ENCODE results near the gene CRY2. TPM values are rescaled to one million over a fixed set of nuclear protein-coding genes. Genes with fewer than 3 reads are reported as not detected.

CRY2 gene
- total RNA-seq, 1 donor from 2014 or later: 68.3 TPM

DNA sequence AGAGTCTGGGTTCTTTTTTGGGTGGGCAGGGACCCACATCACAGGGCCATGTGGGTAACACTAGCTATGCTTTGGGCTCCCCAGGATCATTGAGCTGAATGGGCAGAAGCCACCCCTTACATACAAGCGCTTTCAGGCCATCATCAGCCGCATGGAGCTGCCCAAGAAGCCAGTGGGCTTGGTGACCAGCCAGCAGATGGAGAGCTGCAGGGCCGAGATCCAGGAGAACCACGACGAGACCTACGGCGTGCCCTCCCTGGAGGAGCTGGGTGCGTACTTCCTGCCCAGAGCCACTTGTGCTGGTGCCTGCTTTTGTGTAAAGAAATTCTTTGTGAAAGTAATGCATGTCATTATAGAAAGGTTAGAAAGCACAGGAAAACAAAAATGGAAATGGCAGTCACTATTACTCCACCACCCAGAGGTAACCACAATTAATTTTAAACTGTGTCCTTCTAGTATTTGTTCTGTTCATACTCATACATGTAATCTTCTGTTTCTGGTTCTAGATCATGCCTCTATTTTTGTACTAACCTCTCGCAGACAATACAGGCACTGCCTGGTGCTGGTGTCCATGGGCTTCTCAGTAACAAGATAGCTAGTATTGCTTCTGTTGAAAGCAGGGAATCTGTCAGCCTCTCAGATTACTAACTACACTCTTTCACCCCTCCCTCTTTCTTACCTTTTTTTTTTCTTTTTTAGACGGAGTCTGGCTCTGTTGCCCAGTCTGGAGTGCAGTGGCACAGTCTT is 13.7 kb downstream of the CRY2 start:
- ATAC-seq (ENCODE audit: poor library complexity): no peak
- intact Hi-C loops (cut with DNase I): no loop called here
- no peak for DNase-seq

DNA sequence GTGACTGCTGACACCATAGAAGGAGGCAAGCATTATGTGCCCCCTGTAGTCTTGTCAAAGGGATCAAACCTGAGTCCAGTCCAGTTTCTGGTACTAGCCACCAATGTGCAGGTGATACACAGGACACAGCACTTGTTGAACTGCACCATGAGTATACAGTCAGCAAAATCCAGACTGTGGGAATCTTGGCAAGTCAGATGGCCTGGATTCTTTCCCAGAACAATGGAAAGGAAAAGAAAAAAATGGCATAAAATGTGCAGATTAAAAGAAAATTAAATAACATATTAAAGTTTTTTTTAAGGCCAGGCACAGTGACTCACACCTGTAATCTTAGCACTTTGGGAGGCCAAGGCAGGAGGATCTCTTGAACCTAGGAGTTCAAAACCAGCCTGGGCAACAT is 16.8 kb downstream of the CRY2 start:
- intact Hi-C loops (cut with DNase I): no loop called here
- no peak for DNase-seq
- no peak for ATAC-seq (ENCODE audit: poor library complexity)

DNA sequence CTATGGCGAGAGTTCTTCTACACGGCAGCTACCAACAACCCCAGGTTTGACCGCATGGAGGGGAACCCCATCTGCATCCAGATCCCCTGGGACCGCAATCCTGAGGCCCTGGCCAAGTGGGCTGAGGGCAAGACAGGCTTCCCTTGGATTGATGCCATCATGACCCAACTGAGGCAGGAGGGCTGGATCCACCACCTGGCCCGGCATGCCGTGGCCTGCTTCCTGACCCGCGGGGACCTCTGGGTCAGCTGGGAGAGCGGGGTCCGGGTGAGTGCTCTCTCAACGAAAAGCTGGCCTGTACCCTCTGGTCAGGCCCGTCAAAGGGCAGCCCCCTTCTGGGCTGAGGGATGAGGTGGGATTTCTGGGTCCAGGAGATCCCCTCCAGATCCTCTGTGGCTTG is 22.3 kb downstream of the CRY2 start:
- no peak for DNase-seq
- intact Hi-C loops (cut with DNase I): no loop called here
- ATAC-seq (ENCODE audit: poor library complexity): no peak

DNA sequence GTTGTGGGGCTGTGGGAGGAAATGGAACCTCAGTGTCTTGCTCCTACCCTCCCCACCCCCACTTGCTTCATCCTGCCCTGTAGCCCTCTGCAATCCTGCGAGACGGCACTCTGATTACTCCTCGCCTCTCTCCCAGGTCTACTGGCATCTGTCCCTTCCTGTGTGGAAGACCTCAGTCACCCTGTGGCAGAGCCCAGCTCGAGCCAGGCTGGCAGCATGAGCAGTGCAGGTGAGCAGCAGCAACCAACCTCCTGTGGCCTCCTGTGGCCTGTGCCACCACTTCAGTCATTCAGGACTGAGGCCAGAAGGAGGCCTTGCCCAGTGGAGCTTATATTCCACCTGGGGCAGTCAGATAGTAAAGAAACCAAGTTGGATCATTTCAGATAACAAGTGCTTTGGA is 23.4 kb downstream of the CRY2 start:
- ATAC-seq (ENCODE audit: poor library complexity) (no peak), DNase-seq (no peak)
- intact Hi-C loops (cut with DNase I): no loop called here

DNA sequence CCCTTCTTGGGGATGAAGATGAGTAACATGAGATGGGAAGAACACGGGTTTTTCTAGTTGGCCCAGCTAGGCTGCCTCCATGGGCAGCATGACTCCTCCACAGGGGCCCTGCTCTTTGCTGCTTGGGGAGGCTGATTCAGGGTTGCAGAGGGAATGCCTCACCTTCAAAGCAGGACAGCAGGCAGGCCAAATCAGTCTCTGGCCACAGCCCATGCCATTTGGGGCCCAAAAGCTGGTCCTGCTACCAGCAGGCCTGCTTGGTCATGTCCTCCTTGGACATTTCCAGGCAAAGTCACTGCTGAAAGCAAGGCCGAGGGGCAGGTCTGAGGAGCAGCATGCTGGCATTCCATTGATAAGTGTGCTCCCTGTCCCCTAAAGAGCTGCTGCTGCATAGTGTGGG is 24.4 kb downstream of the CRY2 start:
- ATAC-seq (ENCODE audit: poor library complexity) (no peak), DNase-seq (no peak)
- intact Hi-C loops (cut with DNase I): no loop called here

DNA sequence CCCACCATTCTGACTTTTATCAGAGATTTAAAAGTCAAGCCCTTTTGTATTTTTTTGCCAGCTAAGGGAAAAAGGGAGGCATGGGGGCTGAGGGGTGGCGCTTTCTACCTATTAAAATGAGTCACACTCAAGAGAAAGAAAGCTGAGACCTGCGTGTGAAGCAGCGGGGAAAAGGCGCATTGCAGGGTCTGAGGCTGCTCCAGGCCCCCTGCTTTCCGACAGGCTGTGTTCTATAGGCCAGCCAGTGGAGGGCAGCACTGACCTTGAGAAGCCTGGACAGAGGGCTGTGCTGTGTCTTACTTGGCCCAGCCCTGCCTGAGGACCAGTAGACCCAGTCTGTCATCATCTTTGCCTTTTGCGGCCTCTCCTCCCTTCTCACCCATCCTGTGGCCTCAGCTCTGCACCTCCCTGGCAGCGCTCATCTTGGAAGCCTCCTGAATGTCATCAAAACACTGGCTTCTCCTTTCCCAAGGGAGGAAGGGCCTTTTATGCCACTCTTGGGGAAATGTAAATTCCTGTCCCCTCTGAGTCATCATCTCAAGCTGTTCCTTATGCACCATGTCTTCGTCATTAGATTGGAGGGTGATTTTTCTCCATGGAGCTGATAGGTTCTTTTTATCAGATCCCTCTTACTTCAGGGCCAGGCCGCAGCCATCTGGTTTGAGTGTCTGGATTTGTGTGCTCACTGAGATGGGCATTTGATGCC is 25.5 kb downstream of the CRY2 start:
- intact Hi-C loops (cut with DNase I): no loop called here
- ATAC-seq (ENCODE audit: poor library complexity) (peak; percentile 68), DNase-seq (no peak)

DNA sequence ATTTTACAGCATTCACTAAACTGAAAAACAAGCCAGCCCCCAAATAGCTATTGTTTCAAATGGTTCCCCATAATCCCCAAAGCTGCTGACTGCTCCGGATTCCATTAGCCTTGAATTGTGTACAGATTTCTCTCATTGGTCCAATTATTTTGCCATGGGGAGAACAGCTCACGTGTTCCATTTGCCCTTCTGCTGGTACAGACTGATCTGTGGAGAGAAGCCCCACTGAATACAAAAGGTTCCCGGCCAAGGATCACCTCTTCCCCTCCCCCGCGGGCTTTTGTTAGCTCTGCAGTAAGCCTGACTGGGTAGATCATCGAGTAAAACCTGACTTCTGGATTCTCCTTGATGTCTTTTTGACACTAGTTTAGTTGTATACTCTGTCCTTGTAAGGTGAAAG is 29.1 kb downstream of the CRY2 start:
- peak; percentile 50 for ATAC-seq (ENCODE audit: poor library complexity)
- DNase-seq: no peak
- intact Hi-C loops (cut with DNase I): no loop called here

DNA sequence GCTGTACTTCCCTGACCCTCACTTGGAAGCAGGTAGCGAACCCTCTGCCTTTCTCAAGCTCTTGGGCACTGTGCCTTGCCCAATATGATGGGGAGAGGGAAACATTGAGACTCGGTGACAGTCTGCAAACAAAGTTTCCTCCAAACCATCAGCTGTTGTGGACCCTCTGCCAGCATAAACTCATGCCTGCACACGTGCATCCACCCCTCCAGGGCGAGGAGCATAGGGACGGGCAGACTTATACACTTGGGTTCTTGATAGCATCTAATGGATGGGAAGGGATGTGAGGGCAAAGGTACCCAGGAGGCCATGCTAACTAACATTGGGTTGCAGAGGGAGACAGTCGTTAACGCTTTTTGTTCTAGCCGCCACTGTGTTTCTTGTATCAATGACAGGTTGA is 29.9 kb downstream of the CRY2 start:
- no peak for ATAC-seq (ENCODE audit: poor library complexity)
- intact Hi-C loops (cut with DNase I): no loop called here
- no peak for DNase-seq

DNA sequence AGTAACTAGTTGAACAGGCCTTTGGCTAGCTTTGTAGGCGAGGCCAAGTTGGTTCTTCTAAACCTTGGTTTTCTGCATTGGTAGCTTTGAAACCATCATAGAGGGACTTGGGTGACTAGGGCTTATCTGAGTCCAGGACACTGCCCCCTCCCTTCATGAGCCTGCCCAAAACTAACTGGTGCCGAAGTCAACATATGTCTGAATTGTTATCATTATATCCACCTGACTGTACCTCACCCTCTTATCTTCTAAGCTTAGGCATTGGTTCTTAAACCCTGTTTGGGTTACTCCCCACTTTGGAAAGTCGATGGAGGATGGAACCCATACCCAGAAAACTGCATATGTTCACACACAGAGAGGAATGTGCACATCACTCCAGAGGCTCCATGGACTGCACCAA is 30.6 kb downstream of the CRY2 start:
- intact Hi-C loops (cut with DNase I): no loop called here

DNA sequence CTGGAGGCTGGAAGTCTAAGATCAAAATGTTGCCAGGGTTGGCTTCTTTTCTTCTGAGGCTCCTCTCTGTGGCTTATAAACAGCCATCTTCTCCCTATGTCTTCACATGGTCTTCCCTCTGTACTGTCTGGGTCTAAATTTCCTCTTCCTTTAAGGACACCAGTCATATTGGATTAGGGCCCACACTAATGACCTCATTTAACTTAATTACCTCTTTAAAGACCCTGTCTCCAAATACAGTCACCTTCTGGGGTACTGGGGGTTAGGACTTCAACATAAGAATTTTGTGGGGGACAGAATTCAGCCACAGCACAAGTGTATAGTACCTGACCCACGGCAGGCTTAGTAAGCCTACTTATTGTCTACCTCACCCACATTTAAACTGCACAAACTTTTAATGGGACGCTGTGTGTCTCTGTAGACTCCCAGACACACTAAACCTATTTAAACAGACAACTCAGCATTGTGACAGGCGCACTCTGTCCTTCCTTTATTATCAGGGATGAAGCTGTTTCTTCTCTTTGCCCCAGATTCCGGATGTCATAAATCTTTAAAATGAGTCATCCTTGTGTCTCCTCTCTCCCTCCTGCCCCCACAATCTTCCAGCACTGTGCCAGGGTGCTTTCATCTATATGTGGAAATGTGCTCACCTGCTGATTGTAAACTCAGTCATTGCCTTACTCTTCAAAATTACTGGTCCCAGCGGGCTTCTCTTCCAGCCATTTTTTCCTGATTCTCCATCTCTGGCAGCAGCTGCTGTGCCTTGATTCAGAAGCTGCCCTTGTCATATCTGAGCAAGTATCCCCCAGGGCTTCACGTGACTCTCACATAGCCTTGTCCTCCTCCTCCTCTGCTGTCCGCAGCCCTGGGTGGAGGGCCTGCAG is 32.8 kb downstream of the CRY2 start:
- intact Hi-C loops (cut with DNase I): no loop called here
- ATAC-seq (ENCODE audit: poor library complexity) (no peak), DNase-seq (no peak)

More for the DNA sequence above, 30.6 kb downstream of the CRY2 start:
- DNase-seq (no peak), ATAC-seq (ENCODE audit: poor library complexity) (no peak)

DNA sequence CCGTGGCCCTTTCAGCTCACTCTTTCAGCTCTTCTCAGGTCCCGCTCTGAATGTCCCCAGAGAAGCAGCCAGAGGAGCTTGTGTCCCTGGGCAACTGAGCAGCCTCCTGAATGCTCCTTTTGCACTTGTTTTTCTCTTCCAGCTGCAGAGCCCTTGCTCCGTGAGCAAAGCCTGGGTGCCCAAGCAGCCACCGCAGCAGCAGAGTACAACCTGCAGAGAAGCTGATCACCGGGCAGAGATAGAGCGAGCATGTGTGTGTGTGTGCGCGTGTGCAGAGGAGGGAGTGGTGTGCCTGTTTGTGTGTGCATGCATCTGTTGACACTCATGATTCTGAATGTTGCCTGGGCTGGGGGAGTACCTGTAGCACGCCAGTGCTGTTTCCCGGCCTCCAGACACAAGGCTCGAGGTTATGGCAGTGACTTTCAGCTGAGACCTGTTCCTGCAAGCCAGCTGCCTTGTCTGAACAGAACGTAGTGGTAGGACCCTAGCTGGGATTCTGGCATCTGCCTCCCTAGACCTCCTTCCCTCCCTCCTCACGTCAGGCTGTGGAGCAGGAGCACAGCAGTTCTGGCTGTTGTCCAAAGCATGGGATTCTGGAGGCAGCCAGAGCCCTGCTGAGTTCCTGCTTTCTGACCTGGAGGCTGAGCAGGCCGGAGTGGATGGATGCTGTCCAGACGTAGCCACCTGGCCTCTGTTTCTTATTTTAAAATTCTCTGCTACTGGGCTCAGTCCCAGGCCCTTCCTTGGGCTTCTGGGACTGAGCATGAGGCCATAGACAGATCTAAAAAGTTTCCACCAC is 33.7 kb downstream of the CRY2 start:
- intact Hi-C loops (cut with DNase I): no loop called here
- no peak for ATAC-seq (ENCODE audit: poor library complexity)
- peak; percentile 36 for DNase-seq

DNA sequence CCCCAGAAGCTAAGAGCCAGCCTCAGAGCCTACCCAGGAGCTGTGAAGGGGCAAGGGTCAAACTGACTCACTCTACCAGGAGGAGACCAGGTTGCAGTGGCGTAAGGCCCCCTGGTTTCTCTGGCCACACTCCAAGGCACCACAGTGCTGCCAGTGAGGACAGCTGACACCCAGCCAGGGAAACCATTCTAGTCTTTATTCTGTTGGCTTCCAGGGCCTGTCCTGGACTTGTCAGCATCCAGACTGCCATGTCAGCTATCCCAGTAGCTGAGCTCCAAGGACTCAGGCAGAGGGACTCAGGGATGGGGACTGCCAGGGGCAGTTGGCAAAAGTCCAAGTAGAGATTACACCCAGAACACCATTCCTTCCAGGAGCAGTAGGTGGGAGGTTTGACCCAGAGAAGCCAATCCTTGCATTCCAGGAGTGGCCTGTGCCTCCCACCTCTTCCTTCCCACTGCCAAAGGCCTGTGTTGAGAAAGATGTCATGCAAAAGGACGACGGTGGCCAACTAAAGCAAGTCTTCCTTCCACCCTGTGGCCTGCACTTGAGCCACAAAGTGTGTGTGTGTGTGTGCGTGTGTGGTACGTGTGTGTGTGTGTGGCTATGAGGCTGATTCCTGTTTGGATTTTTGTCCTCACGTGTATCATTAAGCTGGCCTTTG is 34.6 kb downstream of the CRY2 start:
- DNase-seq (peak; percentile 24), ATAC-seq (ENCODE audit: poor library complexity) (no peak)
- intact Hi-C loops (cut with DNase I): no loop called here

DNA sequence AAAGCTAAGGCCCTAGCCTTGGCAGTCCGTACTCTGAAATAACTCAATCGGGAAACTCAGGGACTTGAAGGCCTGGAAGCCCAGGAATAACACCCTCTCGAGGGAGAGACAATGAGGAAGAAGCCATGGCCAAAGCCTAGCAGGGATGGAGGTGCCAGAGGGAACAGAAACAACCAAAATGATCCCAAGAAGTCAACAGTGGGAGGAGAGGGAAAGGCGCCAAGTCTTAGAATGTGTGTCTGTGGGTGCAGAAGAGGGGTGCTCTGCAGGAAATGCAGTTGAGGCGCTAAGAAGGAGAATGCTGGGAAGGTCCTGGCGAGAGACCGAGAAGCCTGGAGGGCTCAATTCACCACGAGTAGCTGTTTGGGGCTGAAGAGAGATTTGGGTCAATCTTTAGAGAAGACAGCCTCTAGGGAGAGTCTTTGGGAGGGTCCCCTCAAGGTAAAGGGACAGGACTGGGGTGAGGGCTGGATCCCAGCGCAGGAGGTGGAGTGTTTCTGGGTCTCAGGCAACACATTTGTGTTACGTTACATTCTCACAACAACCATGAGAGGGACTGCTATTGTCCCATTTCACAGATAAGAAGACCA is 37.4 kb downstream of the CRY2 start:
- intact Hi-C loops (cut with DNase I): no loop called here
- ATAC-seq (ENCODE audit: poor library complexity): no peak
- no peak for DNase-seq

DNA sequence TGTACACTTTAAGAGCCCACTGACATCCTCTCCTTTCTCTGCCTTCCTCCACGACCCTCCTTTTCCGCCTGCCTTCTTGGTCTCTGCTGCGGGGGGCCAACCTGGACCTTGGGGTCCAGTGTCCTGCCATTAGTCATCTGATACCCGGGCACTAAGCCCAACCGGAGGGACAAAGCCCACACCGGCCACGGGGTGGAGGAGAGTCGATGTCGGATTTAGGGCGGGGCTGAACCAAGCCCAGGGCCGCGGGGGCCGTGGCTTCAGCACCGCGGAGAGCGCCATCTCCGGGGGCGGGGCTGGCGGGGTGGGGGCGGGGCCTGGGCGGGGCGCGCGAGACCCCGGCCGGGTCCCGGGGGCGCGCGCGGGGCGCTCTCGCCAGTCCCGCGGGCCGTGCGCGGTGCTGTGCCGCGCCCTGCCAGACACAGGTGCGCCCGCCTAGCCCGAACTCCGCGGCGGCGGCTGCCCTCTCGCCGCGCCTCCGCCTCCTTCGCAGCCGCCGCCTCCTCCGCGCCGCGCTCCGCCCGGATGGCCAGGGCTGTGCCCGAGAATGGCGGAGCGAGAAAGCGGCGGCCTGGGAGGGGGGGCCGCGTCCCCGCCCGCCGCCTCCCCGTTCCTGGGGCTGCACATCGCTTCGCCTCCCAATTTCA is 38.1 kb downstream of the CRY2 start, which contains the start of gene MAPK8IP1:
Gene MAPK8IP1 (plus strand): TSS at position 378 of the 647 bp plus-strand sequence. CDS start 170 bp downstream, at position 548.
- ATAC-seq (ENCODE audit: poor library complexity) (peak; percentile 79), DNase-seq (peak; percentile 67)
- intact Hi-C loops (cut with DNase I): no loop called here

DNA sequence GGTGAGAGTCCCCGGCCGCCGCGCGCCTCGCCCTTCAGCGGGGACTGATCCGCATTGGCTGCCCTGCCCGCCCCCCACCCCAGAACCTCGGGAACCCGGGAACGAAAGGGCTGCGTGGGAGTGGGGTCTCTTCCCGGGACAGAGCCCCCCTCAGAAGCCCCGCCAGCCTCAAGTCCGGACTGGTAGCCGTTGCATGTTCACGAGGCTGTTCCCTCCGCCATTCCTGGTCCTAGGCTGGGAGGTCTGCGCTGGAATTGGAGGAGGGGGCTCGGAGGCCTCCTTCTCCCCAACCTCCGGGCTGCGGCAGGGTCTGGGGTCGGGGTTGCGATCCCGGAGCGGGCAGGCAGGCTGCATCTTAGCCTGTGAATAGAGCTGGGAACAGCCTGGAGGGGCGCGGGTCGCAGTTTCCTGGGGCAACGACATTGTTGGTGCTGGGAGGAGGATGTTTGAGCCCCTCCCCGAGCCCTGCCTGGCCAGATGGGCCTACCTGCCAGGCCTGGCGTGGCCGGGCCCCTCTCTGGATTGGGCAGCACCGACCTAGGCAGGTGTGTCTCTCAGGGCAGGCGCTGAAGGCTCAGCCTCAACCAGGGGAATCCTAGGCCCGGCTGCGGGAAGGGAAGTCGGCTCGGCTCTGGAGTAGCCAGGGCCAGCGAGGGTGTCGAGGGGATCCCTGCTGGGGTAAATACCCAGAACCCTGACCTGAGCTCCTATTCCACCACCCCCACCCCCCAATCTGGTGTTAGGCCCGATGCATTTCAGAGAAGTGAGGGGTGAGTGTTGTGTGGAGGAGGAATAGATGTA is 38.8 kb downstream of the CRY2 start:
- DNase-seq (peak; percentile 37), ATAC-seq (ENCODE audit: poor library complexity) (no peak)
- intact Hi-C loops (cut with DNase I): no loop called here

DNA sequence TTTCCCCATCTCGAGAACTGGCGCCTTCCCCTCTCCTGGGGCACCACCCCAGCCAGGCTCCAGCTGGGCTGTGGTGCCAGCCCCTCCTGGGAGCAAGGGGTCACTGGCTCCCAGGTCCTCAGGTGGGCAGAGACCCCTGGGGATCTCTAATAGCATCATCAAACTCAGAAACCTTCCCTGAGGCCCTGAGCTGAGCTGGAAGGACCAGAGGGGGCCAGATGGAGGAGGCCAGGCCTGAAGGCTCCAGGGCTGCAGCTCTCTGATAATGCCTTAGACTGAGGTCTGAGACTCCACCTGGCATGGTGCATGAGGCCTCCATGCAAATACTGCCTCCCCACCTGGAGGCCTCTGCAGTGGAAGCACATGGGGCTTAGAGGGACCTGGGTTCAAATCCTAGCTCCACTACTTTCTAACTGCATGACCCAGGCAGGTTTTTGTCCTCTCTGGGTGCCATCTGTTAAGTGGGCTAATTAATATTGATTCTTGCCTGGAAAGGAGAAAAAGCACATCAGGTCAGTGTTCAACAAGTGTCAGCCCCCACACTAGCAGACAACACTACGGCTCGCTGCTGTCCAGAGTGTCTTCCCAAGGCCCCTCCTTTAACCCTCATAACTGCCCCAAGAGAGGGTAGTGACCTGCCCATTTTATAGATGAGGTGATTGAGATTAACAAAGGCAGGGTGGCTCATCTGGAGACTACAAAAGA is 39.7 kb downstream of the CRY2 start:
- intact Hi-C loops (cut with DNase I): no loop called here
- no peak for ATAC-seq (ENCODE audit: poor library complexity)
- DNase-seq: peak; percentile 11
